Uterus (tissue), 2 donors: ENCODE results near the gene MSANTD2.

Source experiments
- POLR2A ChIP-seq, 2 donors: fragments of 450-650 bp; IDR thresholded peaks; one replicate each; pipeline ENCODE4 v1.6.1; 2016; ENCODE audit warnings: antibody characterized with exemption in 2 of 2, mild to moderate bottlenecking in 1 of 2, moderate library complexity in 1 of 2
- TF ChIP-seq, protein P1 (sequence below), 4 experiments: fragments of 200-600 bp in 2 of 4; fragments of 450-650 bp in 2 of 4; sonication (generic) in 2 of 4; IDR thresholded peaks; one replicate each; pipeline ENCODE4 v1.5.1; 2016 to 2019; ENCODE audit warnings: antibody characterized with exemption in 4 of 4, mild to moderate bottlenecking in 2 of 4, moderate library complexity in 1 of 4

DNA sequence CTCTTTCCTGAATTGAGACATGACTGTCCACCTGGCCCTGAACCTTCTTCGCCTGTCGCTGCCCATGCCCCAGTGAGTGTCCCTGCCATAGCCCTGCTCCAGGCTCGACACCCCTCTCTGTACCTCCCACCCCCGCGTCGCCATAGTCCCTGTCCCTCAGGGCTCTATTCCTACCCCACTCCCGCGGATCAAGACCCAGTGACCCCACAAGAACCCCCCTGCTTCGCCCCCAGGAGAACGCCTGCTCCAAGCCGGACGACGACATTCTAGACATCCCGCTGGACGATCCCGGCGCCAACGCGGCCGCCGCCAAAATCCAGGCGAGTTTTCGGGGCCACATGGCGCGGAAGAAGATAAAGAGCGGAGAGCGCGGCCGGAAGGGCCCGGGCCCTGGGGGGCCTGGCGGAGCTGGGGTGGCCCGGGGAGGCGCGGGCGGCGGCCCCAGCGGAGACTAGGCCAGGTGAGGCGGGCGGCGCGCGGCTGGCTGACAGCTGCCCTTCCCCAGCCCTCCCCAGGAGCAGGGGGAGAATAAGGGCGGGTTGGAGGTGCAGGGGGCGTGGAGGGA lies 54.9 kb downstream of the MSANTD2 start:
- TF ChIP-seq, protein P1, sequence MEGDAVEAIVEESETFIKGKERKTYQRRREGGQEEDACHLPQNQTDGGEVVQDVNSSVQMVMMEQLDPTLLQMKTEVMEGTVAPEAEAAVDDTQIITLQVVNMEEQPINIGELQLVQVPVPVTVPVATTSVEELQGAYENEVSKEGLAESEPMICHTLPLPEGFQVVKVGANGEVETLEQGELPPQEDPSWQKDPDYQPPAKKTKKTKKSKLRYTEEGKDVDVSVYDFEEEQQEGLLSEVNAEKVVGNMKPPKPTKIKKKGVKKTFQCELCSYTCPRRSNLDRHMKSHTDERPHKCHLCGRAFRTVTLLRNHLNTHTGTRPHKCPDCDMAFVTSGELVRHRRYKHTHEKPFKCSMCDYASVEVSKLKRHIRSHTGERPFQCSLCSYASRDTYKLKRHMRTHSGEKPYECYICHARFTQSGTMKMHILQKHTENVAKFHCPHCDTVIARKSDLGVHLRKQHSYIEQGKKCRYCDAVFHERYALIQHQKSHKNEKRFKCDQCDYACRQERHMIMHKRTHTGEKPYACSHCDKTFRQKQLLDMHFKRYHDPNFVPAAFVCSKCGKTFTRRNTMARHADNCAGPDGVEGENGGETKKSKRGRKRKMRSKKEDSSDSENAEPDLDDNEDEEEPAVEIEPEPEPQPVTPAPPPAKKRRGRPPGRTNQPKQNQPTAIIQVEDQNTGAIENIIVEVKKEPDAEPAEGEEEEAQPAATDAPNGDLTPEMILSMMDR (IDR thresholded peaks at IDR 0.05): no peak
- no peak for TF ChIP-seq POLR2A (IDR thresholded peaks at IDR 0.05)
